NCI-H510A treated with DMSO at 0.1 percent for 48 hours (cell line): Measurements from ENCODE around the gene TDG.

ENCODE experiments used
- DNase-seq: peaks from one replicate; lab custom pipeline; 2025; lab: John Stamatoyannopoulos, UW

TDG gene

GRCh38 chr12:103965590-103966504 is at the start of gene TDG:
TDG (plus strand) TSS chr12:103965872; CDS start chr12:103966038, 166 bp downstream.
- peak; percentile 94 for DNase-seq

GRCh38 chr12:103917873-103918272 is 47.8 kb upstream of the TDG start:
- DNase-seq = no peak

DNA sequence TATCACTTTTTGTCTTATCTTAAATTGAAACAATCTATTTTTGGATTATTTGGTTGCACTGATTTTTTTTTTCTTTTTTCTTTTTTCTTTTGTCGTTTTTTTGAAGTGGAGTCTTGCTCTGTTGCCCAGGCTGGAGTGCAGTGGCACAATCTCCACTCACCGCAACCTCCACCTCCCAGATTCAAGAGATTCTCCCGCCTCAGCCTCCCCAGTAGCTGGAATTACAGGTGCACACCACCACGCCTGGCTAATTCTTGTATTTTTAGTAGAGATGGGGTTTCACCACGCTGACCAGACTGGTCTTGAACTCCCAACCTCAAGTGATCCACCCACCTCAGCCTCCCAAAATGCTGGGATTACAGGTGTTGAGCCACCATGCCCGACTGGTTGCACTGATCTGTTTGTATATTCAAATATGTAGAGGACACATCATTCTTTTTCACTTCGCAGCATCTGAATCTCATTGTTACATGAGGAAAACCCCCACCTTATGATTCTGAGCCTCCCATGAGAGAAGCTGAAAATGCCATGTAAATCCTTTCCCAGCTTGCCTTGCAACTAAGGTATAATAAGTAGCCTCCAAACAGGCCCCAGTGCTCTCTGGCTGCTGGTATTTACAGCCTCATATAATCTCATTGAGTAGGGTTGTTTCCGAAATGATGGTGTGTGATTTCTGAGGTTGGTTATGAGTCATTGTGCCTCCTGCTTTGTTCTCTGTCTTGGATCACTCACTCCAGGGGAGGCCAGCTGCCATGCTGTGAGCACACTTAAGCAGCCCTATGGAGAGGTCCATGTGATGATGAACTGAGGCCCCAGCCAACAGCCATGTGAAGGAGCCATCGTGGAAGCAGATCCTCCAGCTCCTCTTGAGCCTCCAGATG is 40.7 kb upstream of the TDG start:
- DNase-seq = no peak

DNA sequence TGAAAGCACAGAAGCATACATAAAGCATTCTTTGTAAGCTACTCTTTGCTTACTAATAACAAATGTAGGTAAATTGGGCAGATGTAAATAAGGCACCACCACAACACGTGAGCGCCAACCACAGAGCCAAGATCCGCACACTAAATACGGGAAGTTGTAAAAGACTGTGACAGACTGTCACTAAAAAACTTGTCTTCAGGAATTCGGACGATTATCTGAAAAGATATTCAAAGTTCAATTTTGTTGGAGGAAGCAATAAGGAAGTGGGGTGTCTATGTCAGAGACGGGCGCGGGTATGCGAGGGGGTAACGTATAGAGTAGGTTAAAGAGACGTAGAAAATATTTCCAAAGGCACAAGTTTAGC is 37.0 kb upstream of the TDG start:
- no peak for DNase-seq

DNA sequence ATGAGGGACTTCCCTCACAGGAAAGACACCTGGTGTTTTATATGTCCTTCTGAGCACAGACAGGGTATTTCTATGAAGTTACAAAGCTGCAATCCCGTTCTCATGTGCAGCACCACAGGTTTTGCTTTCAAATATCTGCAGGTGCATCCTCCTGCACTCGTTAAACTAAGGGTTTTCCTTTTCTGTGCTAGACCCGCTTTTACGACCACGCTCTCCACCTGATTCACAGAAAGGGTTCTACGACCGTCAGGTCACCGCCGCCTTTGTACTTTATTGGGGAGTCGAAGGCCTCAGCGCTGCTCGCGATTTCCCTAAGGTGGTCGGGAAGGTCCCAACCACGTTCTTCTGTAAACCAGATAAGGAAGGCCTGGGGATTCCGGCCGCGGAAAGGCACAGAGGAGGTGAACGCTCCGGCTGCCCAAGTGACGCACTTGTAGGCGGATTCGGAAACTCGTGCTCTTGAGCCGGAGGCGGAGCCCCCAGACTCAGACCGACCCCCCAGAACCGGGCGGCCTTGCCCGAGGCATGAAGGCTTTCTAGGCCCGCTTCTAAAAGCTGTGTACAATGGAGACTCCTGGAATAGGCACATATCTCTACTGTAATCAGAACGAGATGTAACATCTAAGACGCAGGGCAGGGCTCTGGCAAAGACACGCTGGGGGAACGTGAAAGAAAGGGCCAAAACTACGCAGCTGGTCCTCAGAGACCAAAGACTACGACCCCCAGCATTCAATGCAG is 36.5 kb upstream of the TDG start:
- DNase-seq = peak; percentile 97

DNA sequence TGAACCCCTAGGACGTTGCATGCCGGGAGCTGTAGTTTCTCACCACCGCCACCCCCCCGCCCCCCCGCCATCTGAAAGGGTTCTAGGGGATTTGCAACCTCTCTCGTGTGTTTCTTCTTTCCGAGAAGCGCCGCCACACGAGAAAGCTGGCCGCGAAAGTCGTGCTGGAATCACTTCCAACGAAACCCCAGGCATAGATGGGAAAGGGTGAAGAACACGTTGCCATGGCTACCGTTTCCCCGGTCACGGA is 36.0 kb upstream of the TDG start:
- DNase-seq = no peak

DNA sequence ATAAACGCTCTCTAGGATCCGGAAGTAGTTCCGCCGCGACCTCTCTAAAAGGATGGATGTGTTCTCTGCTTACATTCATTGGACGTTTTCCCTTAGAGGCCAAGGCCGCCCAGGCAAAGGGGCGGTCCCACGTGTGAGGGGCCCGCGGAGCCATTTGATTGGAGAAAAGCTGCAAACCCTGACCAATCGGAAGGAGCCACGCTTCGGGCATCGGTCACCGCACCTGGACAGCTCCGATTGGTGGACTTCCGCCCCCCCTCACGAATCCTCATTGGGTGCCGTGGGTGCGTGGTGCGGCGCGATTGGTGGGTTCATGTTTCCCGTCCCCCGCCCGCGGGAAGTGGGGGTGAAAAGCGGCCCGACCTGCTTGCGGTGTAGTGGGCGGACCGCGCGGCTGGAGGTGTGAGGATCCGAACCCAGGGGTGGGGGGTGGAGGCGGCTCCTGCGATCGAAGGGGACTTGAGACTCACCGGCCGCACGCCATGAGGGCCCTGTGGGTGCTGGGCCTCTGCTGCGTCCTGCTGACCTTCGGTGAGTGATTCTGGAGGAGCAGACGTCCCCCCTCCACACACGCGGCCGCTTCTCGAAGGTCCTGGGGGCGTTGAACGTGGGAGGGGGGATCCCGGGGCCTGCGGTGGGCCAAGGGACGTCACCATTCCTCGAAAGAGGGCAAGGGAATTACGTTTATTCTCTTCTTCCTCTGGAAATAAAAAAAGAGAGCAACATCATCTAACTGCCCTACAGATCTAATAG is 35.5 kb upstream of the TDG start, which contains the start of gene HSP90B1:
HSP90B1 (plus strand) TSS at position 377 of the 753 bp plus-strand sequence; CDS start at position 483, 106 bp downstream.
- DNase-seq = peak; percentile 99

GRCh38 chr12:103930787-103931735 is 34.6 kb upstream of the TDG start:
- no peak for DNase-seq

DNA sequence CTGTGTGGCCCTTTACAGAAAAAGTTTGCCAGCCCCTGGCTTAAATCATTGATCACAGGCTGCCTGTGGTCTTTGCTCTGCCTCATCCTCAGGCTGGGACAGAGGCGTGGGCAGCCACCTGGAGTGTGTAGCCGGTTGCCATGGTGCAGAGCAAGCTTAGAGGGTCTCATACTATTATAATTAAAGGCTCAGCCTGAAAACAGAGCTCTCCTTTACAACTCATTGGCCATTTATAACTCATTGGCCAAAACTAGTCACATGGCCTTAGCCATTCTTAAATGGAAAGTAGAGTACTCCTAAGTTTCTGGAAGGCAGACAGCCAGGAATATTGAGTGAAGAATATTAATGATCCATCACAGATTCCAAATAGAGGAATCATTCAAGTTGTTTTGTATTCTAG is 32.4 kb upstream of the TDG start:
- no peak for DNase-seq

DNA sequence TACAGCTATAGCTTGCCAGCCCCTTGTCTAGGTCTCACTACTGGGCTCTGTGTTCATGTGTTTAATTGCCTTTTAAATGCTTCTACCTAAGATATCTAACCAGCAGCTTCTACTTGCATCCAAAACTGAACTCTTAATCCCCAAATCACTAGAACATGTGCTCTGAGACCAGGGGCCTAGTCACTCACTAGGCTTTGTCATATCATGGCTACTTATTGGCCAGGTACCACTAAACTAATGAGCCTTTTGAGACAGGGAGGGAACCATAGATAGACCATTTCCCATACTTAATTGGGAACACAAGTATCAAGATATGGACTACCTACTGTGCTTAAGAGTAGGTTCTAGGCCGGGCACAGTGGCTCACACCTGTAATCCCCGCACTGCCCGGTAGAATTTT is 29.0 kb upstream of the TDG start:
- no peak for DNase-seq

DNA sequence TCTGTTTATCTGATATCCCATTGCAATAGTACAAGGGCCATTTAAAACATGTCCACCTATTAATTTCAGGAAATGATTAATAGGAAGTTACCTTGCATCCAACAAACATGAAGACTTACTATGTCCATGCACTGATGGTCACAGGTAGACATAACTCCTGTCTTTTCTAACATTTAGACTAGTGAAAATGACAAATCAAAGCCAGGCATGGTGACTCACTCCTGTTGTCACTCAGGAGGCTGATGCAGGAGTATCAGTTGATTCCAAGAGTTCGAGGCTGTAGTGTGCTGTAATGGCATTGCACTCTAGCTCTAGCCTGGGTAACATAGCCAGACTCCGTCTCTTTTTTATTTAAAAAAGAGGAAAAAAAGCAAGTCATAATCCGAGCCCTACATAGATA is 20.7 kb upstream of the TDG start:
- DNase-seq = no peak

DNA sequence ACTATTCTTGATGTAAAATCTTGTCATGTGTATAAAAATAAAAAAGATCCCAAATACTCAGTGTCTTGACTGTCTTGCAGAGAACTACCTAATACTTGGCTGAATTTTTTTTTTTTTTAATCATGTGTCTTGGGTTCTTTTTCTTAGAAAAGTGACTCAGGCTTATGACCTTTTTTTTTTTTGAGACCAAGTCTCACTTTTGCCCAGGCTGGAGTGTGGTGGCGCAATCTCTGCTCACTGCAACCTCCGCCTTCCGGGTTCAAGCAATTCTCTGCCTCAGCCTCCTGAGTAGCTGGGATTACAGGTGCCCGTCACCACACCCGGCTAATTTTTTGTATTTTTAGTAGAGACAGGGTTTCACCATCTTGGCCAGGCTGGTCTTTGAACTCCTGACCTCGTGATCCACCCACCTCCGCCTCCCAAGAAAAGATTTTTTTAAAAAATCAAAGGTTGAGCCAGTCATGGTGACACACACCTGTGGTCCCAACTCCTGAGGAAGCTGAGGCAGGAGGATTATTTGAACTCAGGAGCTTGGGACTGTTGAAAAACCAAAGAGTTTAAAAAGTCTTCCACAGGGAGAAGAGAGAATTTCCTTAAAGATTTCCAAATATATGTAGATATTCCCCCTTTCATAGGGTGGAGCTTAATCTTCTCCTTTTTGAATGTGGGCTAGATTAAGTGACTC is 17.7 kb upstream of the TDG start:
- DNase-seq = no peak

GRCh38 chr12:103948746-103949406 is 16.8 kb upstream of the TDG start:
- no peak for DNase-seq

- DNase-seq = no peak
These were observed 13.2 kb upstream of the TDG start for GRCh38 chr12:103952497-103952896.

- no peak for DNase-seq
These were observed 9.7 kb upstream of the TDG start for GRCh38 chr12:103955811-103956508.

- peak; percentile 27 for DNase-seq
These were observed 9.1 kb upstream of the TDG start for GRCh38 chr12:103956509-103957027.

DNA sequence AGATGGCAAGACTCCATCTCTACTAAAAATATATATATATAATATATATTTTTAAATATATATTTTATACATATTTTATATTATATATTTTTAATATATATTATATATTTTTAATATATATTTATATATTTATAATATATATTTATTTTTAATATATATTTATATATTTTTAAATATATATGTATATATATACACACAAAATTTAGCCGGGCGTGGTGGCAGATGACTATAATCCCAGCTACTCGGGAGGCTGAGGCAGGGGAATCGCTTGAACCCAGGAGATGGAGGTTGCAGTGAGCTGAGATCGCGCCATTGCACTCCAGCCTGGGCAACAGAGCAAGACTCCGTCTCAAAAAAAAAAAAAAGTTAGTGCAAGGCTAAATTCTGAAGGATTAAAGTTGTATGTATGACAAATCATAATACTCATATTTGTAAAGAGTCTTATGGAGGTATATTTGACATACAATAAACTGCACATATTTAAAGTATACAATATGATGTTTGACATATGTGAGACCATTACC is 7.7 kb upstream of the TDG start:
- DNase-seq = no peak

DNA sequence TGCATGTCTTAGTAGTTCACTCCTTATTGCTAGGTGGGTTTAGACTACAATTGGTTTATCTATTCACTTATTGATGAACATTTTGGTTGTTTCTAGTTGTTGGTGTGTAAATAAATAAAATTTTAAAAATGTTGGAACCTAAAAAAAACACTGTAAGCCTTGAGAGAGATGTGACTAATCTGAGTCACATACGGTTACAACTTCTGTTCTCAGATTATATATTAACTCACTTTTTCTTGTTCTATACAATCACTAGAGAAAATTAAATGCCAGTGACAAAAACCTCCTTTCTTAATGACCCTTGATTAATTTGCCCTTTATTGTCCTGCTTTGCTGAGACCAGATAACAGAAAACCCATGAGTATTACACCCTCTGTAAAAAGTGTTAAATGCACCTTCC is 7.1 kb upstream of the TDG start:
- DNase-seq = no peak
